B cell (primary cell): ENCODE results near the gene C19orf33.

Source experiments
- CTCF ChIP-seq: fragments of 200-600 bp; IDR thresholded peaks from one replicate; pipeline ENCODE4 v1.8.0; 2022; ENCODE audit warnings: antibody characterized with exemption, mild to moderate bottlenecking
- EZH2 ChIP-seq: IDR thresholded peaks from 2 replicates; pipeline ENCODE4 v1.6.1; 2012; ENCODE audit warnings: borderline replicate concordance, low read depth, mild to moderate bottlenecking, moderate library complexity, low read length; ENCODE audit not compliant: insufficient read depth, poor library complexity, severe bottlenecking

GRCh38 chr19:38317104-38317612 is 13.1 kb downstream of the C19orf33 start:
- TF ChIP-seq CTCF (no peak), EZH2 (no peak)
